ENCODE measurements around the gene LLGL2.

Gene LLGL2

DNA sequence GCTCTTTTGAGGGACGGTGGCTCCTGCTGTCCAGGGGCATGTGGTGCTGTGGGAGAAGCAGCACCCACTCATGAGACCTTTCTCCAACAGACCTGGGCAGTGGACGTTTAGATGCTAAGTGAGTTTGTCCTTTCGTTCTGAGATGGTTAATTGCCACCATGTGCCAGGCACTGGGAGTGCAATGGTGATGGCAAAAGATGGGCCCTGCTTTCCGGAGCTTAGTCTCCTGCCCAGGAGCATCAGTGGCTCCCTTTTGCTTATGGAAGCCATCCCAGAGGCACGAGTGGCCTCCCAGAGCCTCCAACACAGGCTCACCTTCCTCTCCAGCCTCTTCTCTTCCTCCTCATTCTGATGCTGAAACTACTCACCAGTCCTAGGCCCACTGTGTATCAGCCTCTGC, 38.5 kb upstream of the LLGL2 start:
- Histone ChIP-seq H3K36me3 (ENCODE audit: control insufficient read depth, insufficient read depth, low read length) (peaks cover 14% of the 10 kb centered on the region), H3K9ac (ENCODE audit: low read length) (no peak overlapping the region), H3K27me3 (ENCODE audit: control insufficient read depth, insufficient read depth, low read length) (no peaks in the 10 kb centered on the region), H3K4me3 (ENCODE audit: low read length) (no peak overlapping the region), H3K4me1 (ENCODE audit: control insufficient read depth, insufficient read depth, low read length) (no peaks in the 10 kb centered on the region), H3K27ac (ENCODE audit: low read depth, low read length) (no peak overlapping the region)

DNA sequence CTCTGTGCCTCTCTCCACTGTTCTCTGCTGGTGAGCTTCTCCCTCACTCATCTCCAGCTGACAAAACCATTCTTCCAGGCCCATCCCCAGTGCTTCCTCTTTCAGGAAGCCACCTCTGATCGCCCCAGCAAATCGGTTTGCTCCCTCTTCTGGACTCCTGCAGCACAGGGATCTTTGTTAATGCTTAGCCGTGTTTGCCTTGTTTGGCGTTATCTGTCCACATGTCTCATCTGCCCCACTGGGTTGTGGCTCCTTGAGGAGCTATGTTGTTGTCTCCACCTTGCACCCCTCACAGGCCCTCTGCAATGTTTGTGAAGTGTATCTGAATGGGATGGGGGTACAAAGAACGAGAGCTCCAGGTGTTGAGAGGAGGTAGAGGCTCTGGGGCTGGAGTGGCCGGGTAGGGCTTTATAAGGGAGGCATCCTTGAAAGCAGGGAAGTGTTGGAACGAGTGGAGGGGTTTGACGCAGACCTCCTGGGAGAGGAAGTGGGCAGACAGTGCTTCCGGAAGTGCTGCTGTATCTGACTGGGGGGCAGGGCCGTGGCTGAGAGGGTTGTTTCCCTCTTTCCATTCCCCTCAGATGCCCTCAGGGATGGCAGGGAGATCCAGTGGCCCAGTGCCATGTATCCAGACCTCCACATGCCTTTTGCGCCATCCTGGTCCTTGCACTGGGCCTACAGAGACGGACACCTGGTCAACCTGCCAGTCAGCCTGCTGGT, 38.0 kb upstream of the LLGL2 start:
- no peaks in the 10 kb centered on the region for H3K4me1 ChIP-seq (ENCODE audit: control insufficient read depth, insufficient read depth, low read length)
- peaks cover 14% of the 10 kb centered on the region for H3K36me3 ChIP-seq (ENCODE audit: control insufficient read depth, insufficient read depth, low read length)
- no peak overlapping the region for H3K9ac ChIP-seq (ENCODE audit: low read length)
- no peaks in the 10 kb centered on the region for H3K27me3 ChIP-seq (ENCODE audit: control insufficient read depth, insufficient read depth, low read length)
- H3K27ac ChIP-seq (ENCODE audit: low read depth, low read length): no peak overlapping the region
- no peak overlapping the region for H3K4me3 ChIP-seq (ENCODE audit: low read length)

DNA sequence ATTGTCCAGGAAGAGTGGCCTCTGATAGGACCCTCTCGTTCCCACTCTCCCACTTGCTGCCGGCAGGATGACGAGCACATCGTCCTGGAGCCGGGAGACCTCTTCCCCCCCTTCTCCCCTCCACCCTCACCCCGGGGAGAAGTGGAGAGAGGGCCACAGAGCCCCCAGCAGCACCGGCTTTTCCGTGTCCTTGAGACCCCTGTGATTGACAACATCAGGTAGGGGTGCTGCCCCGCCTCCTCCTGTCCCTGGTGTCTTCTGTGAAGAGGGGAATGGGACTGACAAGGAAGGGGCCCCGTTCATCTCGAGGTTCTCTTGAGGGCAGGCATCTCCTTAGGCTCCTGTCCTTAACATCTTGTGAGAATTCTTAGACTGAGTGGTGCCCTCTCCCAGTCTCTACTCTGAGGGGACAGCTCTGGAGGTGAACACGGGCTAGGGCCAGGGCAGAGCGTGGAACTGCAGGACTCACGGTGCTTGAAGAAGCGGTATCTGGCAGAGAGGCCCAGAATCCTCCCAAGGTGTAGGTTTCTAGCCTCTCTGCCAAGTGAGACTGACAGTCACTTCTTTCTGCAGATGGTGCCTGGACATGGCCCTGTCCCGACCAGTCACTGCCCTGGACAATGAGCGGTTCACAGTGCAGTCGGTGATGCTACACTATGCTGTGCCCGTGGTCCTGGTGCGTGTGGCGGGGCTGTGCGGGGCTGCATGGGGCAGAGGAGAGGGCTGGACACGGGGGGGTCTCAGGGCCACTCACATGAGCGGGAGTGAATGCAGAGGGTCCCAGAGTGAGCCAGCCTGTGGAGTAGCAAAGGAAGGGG, 36.6 kb upstream of the LLGL2 start:
- peaks cover 25% of the 10 kb centered on the region for H3K36me3 ChIP-seq (ENCODE audit: control insufficient read depth, insufficient read depth, low read length)
- no peak overlapping the region for H3K9ac ChIP-seq (ENCODE audit: low read length)
- H3K27me3 ChIP-seq (ENCODE audit: control insufficient read depth, insufficient read depth, low read length): no peaks in the 10 kb centered on the region
- H3K4me3 ChIP-seq (ENCODE audit: low read length): no peak overlapping the region
- no peaks in the 10 kb centered on the region for H3K4me1 ChIP-seq (ENCODE audit: control insufficient read depth, insufficient read depth, low read length)
- no peak overlapping the region for H3K27ac ChIP-seq (ENCODE audit: low read depth, low read length)

DNA sequence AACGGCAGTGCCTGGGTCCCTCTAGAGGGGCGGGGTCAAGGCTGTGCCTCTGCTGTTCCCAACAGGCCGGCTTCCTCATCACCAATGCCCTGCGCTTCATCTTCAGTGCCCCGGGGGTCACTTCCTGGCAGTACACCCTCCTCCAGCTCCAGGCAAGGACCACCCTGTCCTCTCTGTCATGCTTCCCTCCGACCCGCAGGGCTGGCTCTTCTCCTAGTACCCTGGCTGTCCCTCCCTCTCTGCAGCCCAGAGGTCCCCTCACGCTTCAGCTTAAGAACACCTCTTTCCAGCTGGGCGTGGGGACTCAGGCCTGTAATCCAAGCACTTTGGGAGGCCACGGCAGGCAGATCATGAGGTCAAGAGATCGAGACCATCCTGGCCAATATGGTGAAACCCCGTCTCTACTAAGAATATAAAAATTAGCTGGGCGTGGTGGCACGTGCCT, 36.0 kb upstream of the LLGL2 start:
- Histone ChIP-seq H3K4me3 (ENCODE audit: low read length) (no peak overlapping the region), H3K27me3 (ENCODE audit: control insufficient read depth, insufficient read depth, low read length) (no peaks in the 10 kb centered on the region), H3K4me1 (ENCODE audit: control insufficient read depth, insufficient read depth, low read length) (no peaks in the 10 kb centered on the region), H3K27ac (ENCODE audit: low read depth, low read length) (no peak overlapping the region), H3K9ac (ENCODE audit: low read length) (no peak overlapping the region), H3K36me3 (ENCODE audit: control insufficient read depth, insufficient read depth, low read length) (peaks cover 30% of the 10 kb centered on the region)

DNA sequence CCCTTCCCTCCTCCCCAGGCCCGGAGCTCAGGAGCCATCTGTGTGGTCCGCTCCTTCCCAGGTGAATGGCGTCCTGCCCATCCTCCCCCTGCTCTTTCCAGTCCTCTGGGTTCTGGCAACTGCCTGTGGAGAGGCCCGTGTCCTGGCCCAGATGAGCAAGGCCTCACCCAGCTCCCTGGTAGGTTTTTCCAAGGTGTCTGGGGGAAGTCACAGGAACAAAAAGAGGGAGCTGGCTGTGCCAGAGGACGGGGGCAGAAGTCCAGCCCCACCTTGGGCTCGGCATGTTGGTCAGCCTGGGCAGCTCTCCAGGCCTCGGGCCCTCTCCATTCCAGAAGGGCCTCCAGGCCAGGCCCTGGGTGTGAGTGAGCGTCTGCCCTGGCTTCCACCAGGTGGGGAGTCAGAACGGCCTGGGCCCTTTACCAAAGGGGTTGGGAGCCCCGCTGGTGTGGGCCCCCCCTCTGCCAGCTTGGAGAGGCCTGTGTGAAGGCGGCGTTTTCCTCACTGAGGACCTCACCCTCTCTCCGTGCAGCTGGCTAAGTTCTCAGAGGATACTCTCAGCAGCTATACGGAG, 35.2 kb upstream of the LLGL2 start:
- H3K36me3 ChIP-seq (ENCODE audit: control insufficient read depth, insufficient read depth, low read length): peaks cover 37% of the 10 kb centered on the region
- H3K4me1 ChIP-seq (ENCODE audit: control insufficient read depth, insufficient read depth, low read length): no peaks in the 10 kb centered on the region
- H3K27me3 ChIP-seq (ENCODE audit: control insufficient read depth, insufficient read depth, low read length): no peaks in the 10 kb centered on the region
- no peak overlapping the region for H3K4me3 ChIP-seq (ENCODE audit: low read length)
- H3K27ac ChIP-seq (ENCODE audit: low read depth, low read length): no peak overlapping the region
- H3K9ac ChIP-seq (ENCODE audit: low read length): no peak overlapping the region

DNA sequence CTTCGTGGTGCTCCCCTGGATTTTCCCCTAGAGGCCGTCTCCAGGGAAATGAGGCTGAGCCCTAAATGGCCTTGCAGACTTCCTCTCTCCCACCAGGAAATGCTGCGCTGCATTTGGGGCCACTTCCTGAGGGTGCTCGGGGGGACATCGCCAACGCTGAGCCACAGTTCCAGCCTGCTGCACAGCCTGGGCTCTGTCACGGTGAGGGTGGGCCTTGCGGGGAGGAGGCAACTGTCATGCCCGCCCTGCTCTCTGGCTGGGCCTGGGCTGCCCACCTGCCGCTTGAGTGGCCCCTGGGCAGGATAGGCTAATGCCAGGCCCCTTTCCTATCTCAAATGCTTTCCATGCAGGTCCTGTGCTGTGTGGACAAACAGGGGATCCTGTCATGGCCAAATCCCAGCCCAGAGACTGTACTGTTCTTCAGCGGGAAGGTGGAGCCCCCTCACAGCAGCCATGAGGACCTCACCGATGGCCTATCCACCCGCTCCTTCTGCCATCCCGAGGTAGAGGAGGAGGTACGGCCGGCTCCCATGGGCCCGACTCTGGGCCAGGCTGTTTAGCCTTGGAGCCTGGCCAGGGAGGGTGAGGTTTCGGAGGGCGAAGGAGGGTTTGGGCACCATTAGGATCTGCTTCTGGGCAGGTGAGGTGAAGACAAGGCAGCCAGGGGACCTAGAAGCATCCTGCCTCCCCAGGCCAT, 34.4 kb upstream of the LLGL2 start:
- Histone ChIP-seq H3K9ac (ENCODE audit: low read length) (no peak overlapping the region), H3K27ac (ENCODE audit: low read depth, low read length) (no peak overlapping the region), H3K4me1 (ENCODE audit: control insufficient read depth, insufficient read depth, low read length) (no peaks in the 10 kb centered on the region), H3K36me3 (ENCODE audit: control insufficient read depth, insufficient read depth, low read length) (peaks cover 44% of the 10 kb centered on the region), H3K4me3 (ENCODE audit: low read length) (no peak overlapping the region), H3K27me3 (ENCODE audit: control insufficient read depth, insufficient read depth, low read length) (no peaks in the 10 kb centered on the region)

DNA sequence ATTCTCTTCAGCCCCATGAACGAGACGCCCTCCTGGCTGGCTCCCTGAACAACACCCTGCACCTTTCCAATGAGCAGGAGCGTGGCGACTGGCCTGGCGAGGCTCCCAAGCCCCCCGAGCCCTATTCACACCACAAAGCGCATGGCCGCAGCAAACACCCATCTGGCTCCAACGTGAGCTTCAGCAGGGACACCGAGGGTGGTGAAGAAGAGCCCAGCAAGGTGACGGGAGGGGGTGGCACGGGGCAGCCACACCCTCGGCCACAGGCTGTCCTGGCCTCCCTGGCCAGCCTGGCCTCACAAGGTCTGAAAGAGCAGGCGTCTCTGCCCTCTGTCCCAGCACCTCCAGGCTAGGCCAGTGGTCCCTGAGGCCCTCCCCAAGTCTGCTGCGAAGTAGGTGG, 33.8 kb upstream of the LLGL2 start:
- peaks cover 45% of the 10 kb centered on the region for H3K36me3 ChIP-seq (ENCODE audit: control insufficient read depth, insufficient read depth, low read length)
- H3K4me1 ChIP-seq (ENCODE audit: control insufficient read depth, insufficient read depth, low read length): no peaks in the 10 kb centered on the region
- no peak overlapping the region for H3K9ac ChIP-seq (ENCODE audit: low read length)
- no peak overlapping the region for H3K4me3 ChIP-seq (ENCODE audit: low read length)
- no peak overlapping the region for H3K27ac ChIP-seq (ENCODE audit: low read depth, low read length)
- no peaks in the 10 kb centered on the region for H3K27me3 ChIP-seq (ENCODE audit: control insufficient read depth, insufficient read depth, low read length)

DNA sequence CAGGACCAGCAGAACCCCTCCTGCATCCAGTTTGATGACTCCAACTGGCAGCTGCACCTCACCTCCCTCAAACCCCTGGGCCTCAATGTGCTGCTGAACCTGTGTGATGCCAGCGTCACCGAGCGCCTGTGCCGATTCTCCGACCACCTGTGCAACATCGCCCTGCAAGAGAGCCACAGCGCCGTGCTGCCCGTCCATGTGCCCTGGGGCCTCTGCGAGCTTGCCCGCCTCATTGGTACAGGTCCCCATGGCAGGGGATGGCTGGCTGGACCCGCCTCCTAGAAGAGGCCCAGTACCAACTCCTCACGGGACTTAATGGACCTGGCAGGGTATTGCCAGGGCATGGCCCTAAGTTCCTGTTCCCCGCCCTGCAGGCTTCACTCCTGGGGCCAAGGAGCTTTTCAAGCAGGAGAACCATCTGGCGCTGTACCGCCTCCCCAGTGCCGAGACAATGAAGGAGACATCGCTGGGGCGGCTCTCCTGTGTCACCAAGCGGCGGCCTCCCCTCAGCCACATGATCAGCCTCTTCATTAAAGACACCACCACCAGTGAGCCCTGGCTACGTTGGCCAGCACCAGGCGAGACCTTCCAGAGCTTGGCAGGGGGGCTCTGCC, 32.8 kb upstream of the LLGL2 start:
- Histone ChIP-seq H3K4me3 (ENCODE audit: low read length) (no peak overlapping the region), H3K27me3 (ENCODE audit: control insufficient read depth, insufficient read depth, low read length) (no peaks in the 10 kb centered on the region), H3K4me1 (ENCODE audit: control insufficient read depth, insufficient read depth, low read length) (no peaks in the 10 kb centered on the region), H3K9ac (ENCODE audit: low read length) (no peak overlapping the region), H3K36me3 (ENCODE audit: control insufficient read depth, insufficient read depth, low read length) (peaks cover 50% of the 10 kb centered on the region), H3K27ac (ENCODE audit: low read depth, low read length) (no peak overlapping the region)

DNA sequence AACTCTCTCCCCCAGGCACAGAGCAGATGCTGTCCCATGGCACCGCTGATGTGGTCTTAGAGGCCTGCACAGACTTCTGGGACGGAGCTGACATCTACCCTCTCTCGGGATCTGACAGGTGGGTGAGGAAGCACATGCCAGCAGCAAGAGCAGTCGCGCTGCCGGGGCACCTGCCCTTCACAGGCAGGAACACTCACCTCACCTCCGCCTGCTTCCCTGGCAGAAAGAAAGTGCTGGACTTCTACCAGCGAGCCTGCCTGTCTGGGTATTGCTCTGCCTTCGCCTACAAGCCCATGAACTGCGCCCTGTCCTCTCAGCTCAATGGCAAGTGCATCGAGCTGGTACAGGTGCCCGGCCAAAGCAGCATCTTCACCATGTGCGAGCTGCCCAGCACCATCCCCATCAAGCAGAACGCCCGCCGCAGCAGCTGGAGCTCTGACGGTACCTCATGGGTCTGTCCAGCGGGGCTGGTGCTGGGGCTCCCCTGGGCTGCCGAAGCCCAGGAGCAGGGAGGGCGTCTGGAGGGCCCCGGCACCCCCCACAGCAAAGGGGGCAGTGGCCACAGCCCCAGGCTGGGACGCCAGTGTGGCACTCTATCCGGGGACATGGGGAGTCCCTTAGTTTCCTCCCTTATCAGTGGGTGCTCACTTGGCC, 31.9 kb upstream of the LLGL2 start:
- no peak overlapping the region for H3K27ac ChIP-seq (ENCODE audit: low read depth, low read length)
- peaks cover 57% of the 10 kb centered on the region for H3K36me3 ChIP-seq (ENCODE audit: control insufficient read depth, insufficient read depth, low read length)
- H3K27me3 ChIP-seq (ENCODE audit: control insufficient read depth, insufficient read depth, low read length): no peaks in the 10 kb centered on the region
- H3K9ac ChIP-seq (ENCODE audit: low read length): no peak overlapping the region
- no peaks in the 10 kb centered on the region for H3K4me1 ChIP-seq (ENCODE audit: control insufficient read depth, insufficient read depth, low read length)
- H3K4me3 ChIP-seq (ENCODE audit: low read length): no peak overlapping the region

DNA sequence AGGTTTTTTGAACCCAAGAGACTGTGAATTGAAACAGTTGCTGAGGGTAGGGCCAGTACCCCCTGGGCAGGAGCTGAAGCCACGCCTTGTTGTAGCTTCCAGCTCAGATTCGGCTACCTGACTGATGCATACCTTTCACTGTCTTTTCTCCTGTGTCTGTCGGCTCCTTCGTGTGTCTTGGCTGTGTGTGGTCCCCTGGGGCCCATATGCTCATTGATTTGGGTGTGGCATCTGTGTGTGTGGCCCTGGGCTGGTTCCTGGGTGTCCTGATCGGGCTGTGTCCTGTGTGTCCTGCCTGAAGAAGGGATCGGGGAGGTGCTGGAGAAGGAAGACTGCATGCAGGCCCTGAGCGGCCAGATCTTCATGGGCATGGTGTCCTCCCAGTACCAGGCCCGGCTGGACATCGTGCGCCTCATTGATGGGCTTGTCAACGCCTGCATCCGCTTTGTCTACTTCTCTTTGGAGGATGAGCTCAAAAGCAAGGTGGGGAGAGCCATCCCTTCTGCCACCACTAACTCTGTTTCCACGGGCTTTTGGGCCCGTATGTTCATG, 31.1 kb upstream of the LLGL2 start:
- no peak overlapping the region for H3K27ac ChIP-seq (ENCODE audit: low read depth, low read length)
- no peak overlapping the region for H3K4me3 ChIP-seq (ENCODE audit: low read length)
- H3K4me1 ChIP-seq (ENCODE audit: control insufficient read depth, insufficient read depth, low read length): no peaks in the 10 kb centered on the region
- H3K27me3 ChIP-seq (ENCODE audit: control insufficient read depth, insufficient read depth, low read length): no peaks in the 10 kb centered on the region
- H3K9ac ChIP-seq (ENCODE audit: low read length): no peak overlapping the region
- peaks cover 60% of the 10 kb centered on the region for H3K36me3 ChIP-seq (ENCODE audit: control insufficient read depth, insufficient read depth, low read length)

DNA sequence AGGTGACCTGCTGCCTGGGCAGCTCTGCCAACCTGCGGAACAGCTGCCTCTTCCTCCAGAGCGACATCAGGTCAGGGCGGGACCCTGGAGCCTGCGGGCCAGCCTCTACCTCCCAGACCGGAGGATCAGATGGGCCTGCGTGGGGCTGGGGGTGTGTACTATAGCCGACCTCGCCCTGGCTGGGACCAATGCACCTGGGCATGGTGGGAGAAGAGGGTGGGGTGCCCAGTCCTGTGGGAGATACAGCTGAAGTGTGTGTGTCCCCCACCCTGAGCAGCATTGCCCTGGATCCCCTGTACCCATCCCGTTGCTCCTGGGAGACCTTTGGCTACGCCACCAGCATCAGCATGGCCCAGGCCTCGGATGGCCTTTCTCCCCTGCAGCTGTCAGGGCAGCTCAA, 29.5 kb upstream of the LLGL2 start:
- no peak overlapping the region for H3K4me3 ChIP-seq (ENCODE audit: low read length)
- no peak overlapping the region for H3K27ac ChIP-seq (ENCODE audit: low read depth, low read length)
- H3K4me1 ChIP-seq (ENCODE audit: control insufficient read depth, insufficient read depth, low read length): peaks cover under 1% of the 10 kb centered on the region
- H3K9ac ChIP-seq (ENCODE audit: low read length): no peak overlapping the region
- H3K27me3 ChIP-seq (ENCODE audit: control insufficient read depth, insufficient read depth, low read length): no peaks in the 10 kb centered on the region
- peaks cover 60% of the 10 kb centered on the region for H3K36me3 ChIP-seq (ENCODE audit: control insufficient read depth, insufficient read depth, low read length)
